GM12878 (cell line): ENCODE measurements around the gene DLEC1. TPM values are rescaled to one million over a fixed set of nuclear protein-coding genes. Genes with fewer than 3 reads are reported as not detected.

Source experiments
- ATAC-seq: fragments of 200-7000 bp; cut with Tn5 transposase; 3 replicates; pipeline ENCODE4 v1.9.1; 2020; ENCODE audit warnings: mild to moderate bottlenecking, moderate library complexity
- BruUV-seq: library from RNA; stranded (reverse); fragments of 400-500 nt; replicated peaks from 2 replicates; lab custom pipeline; 2021; lab: Mats Ljungman, UMichigan
- CTCF ChIA-PET: fragments of 300-600 bp; sonication (Branson Sonifier 250); formaldehyde crosslinking; extraction: SDS; loops from one replicate; lab custom pipeline; 2021; ENCODE audit warnings: inconsistent platforms; lab: Yijun Ruan, JAX
- POLR2A ChIA-PET: fragments of 350-600 bp; formaldehyde crosslinking; extraction: SDS; loops from one replicate; lab custom pipeline; 2021; ENCODE audit warnings: inconsistent platforms; lab: Charles Lee
- RAD21 ChIA-PET: fragments of 300-600 bp; sonication (Branson Sonifier 250); formaldehyde crosslinking; loops from one replicate; lab custom pipeline; 2023; ENCODE audit warnings: antibody characterized with exemption; ENCODE audit not compliant: unreplicated experiment; lab: Charles Lee
- SMC1A ChIA-PET: fragments of 300-600 bp; sonication (Branson Sonifier 250); formaldehyde crosslinking; loops from one replicate; lab custom pipeline; 2023; ENCODE audit not compliant: unreplicated experiment, uncharacterized antibody; lab: Charles Lee
- DNase-seq: peaks from one replicate; pipeline ENCODE4 v3.0.0-alpha.2; 2011; ENCODE audit warnings: low read depth, low spot score
- FAIRE-seq: peaks from 3 replicates; lab custom pipeline; 2011; peaks lifted over from hg19 to GRCh38; lab: Jason Lieb, UNC
- H2AFZ ChIP-seq: 2 replicates; pipeline ENCODE4 v1.6.0; 2011; ENCODE audit warnings: low read depth, low read length, control low read depth; ENCODE audit not compliant: control insufficient read depth
- H3K27ac ChIP-seq: 2 replicates; pipeline ENCODE4 v1.5.1; 2011; ENCODE audit warnings: control low read depth; ENCODE audit not compliant: control insufficient read depth, insufficient read depth
- H3K27me3 ChIP-seq, 2 experiments: replicated peaks in 1 of 2; 2 replicates each; pipeline versions ENCODE4 v1.6.0 to v1.6.1; 2011; ENCODE audit warnings: low read length in 1 of 2; ENCODE audit not compliant: control insufficient read depth in 2 of 2, insufficient read depth in 2 of 2
- H3K36me3 ChIP-seq, 2 experiments: 2 replicates each; pipeline ENCODE4 v1.5.1; 2011; ENCODE audit warnings: low read length in 1 of 2; ENCODE audit not compliant: control insufficient read depth in 2 of 2, insufficient read depth in 2 of 2
- H3K4me1 ChIP-seq: 2 replicates; pipeline ENCODE4 v1.6.1; 2011; ENCODE audit warnings: mild to moderate bottlenecking, low read length, moderate library complexity, mixed read lengths; ENCODE audit not compliant: control insufficient read depth, insufficient read depth
- H3K4me2 ChIP-seq: 2 replicates; pipeline ENCODE4 v1.6.0; 2011; ENCODE audit warnings: control low read depth; ENCODE audit not compliant: control insufficient read depth, insufficient read depth
- H3K4me3 ChIP-seq: fragments of 200-600 bp; sonication (generic); 2 replicates; pipeline ENCODE4 v1.5.1; 2016
- H3K79me2 ChIP-seq: 2 replicates; pipeline ENCODE4 v1.6.0; 2011; ENCODE audit warnings: low read length; ENCODE audit not compliant: control insufficient read depth, insufficient read depth
- H3K9ac ChIP-seq: 2 replicates; pipeline ENCODE4 v1.8.0; 2011; ENCODE audit warnings: low read length, control low read depth, mixed read lengths; ENCODE audit not compliant: control insufficient read depth, insufficient read depth
- H3K9me3 ChIP-seq: replicated peaks from 3 replicates; pipeline ENCODE4 v1.5.1; 2011; ENCODE audit warnings: mild to moderate bottlenecking, low read length; ENCODE audit not compliant: control insufficient read depth, insufficient read depth
- H4K20me1 ChIP-seq: 2 replicates; pipeline ENCODE4 v1.6.0; 2011; ENCODE audit not compliant: control insufficient read depth, insufficient read depth
- BACH1 ChIP-seq: fragments of 450-650 bp; IDR thresholded peaks from 2 replicates; pipeline ENCODE4 v1.6.1; 2017; ENCODE audit warnings: mild to moderate bottlenecking, borderline replicate concordance
- EZH2 ChIP-seq: IDR thresholded peaks from 2 replicates; pipeline ENCODE4 v1.6.1; 2012; ENCODE audit warnings: low read depth, mild to moderate bottlenecking, control low read depth, inconsistent platforms, low read length, borderline replicate concordance; ENCODE audit not compliant: control insufficient read depth
- HDAC6 ChIP-seq: fragments of 200-600 bp; sonication (generic); IDR thresholded peaks from one replicate; pipeline ENCODE4 v1.8.0; 2017; ENCODE audit warnings: antibody characterized with exemption; ENCODE audit not compliant: unreplicated experiment
- PAX5 ChIP-seq: IDR thresholded peaks from 2 replicates; pipeline ENCODE4 v1.6.1; 2011; ENCODE audit warnings: low read depth, low read length, borderline replicate concordance
- TARDBP ChIP-seq: IDR thresholded peaks from 2 replicates; pipeline ENCODE4 v1.6.1; 2016; ENCODE audit warnings: borderline replicate concordance
- ZNF24 ChIP-seq: fragments of 450-650 bp; IDR thresholded peaks from 2 replicates; pipeline ENCODE4 v1.6.1; 2017; ENCODE audit warnings: antibody characterized with exemption, mild to moderate bottlenecking
- WGBS: methylation state at CpG from one replicate; pipeline ENCODE4 v1.1.6; 2016; ENCODE audit warnings: low lambda C conversion rate; ENCODE audit not compliant: insufficient replicate concordance, insufficient coverage; ENCODE audit errors: missing lambda C conversion rate; 5-methylcytosine and 5-hydroxymethylcytosine counted together
- in situ Hi-C: fragments of 300-500 bp; cut with MboI; formaldehyde crosslinking; loops from 9 replicates; pipeline ENCODE4 v1.14.3; 2018; ENCODE audit warnings: mixed read lengths
- intact Hi-C: fragments of 100-400 bp; cut with micrococcal nuclease; formaldehyde crosslinking; loops from one replicate; pipeline ENCODE4 v1.14.2; 2022; ENCODE audit not compliant: unreplicated experiment
- polyA plus RNA-seq, 11 experiments: library from polyadenylated mRNA; depleted of rRNA in 4 of 11; unstranded in 6 of 11; stranded (reverse) in 5 of 11; fragments of >200 nt; fragmentation: Nextera tagmentation in 4 of 11; fragmentation: Illumina TruSeq in 1 of 11; extraction: Ambion mirVana in 4 of 11; extraction: Trizol in 1 of 11; gene quantifications; 1 replicate in 1 of 11; 2 replicates in 10 of 11; pipeline versions ENCODE4 v1.2.1 to v1.2.3, GENCODE V29; 2011 to 2016; ENCODE audit warnings: inconsistent platforms in 2 of 11, missing spikeins in 2 of 11, low read depth in 1 of 11
- total RNA-seq, 4 experiments: library from RNA; depleted of rRNA in 3 of 4; stranded (reverse); fragments of >200 nt in 3 of 4; fragmentation: Illumina TruSeq in 1 of 4; extraction: Trizol in 1 of 4; gene quantifications; 2 replicates each; pipeline versions ENCODE4 v1.2.1 to v1.2.3, GENCODE V29; 2013 to 2021
- TF ChIP-seq, protein P1 (sequence below): IDR thresholded peaks from 2 replicates; pipeline ENCODE4 v1.6.1; 2012; ENCODE audit warnings: mild to moderate bottlenecking, low read depth, low read length

The DLEC1 gene
- total and polyA plus RNA-seq, 10 of the 15 experiments (the other 5 are each of a cell fraction or from before 2014, with no cell fraction given) = 0.03 to 0.29 (median 0.07) TPM; not detected in 3

DNA sequence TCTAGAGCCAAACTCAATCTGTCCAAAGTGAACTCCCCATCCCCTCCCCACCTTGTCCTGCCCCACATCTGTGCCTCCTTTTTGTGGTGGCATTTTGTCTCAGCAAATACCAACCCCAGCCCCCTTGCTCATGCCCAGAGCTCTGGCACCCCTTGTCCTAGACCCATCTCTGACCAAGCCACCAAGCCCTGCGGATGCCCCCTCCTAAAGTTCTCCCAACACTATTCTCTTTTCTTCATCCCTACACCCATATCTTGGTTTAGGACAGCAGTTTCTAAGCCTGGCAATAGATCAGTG, 80.2 kb downstream of the DLEC1 start:
- Histone ChIP-seq H3K4me1 (peaks cover 6% of the 10 kb centered on the region; the same call in 1 of the 2 replicates), H3K27ac (no peak overlapping the region), H3K27me3 (no peaks in the 10 kb centered on the region; a peak in 1 of 4 replicates), H2AFZ (no peak overlapping the region), H4K20me1 (no peaks in the 10 kb centered on the region), H3K36me3 (peaks cover 3 to 14% of the 10 kb centered on the region in 2 experiments; a peak in 3 of 4 replicates), H3K4me2 (no peak overlapping the region), H3K4me3 (no peak overlapping the region)
- intact Hi-C loops = loop anchor here (5.0 kb wide), 4 partner anchors 118 to 228 kb away; partner anchors contain the start of genes SLC22A14 and XYLB
- in situ Hi-C loops = loop anchor here (5.0 kb wide), 1 partner anchor 363 kb away; no protein-coding TSS in a partner anchor
- RAD21 ChIA-PET = interaction anchor here (1.0 to 1.2 kb wide), 2 partner anchors 179 to 225 kb away, joined by 3 read pairs; no protein-coding TSS in a partner anchor
- CTCF ChIA-PET = interaction anchor here (0.7 to 5.7 kb wide), 10 partner anchors 9 to 866 kb away, joined by 3 to 42 read pairs (median 6); partner anchors contain the start of gene DLEC1
- SMC1A ChIA-PET = interaction anchor here (0.9 to 4.0 kb wide), 4 partner anchors 9 to 179 kb away, joined by 3 to 20 read pairs (median 4); partner anchors contain the start of gene SLC22A14
- no TSS peak for BruUV-seq
- WGBS = 100% methylated on average over 1 of the region's 1 CpG
- POLR2A ChIA-PET = no interaction called here
- DNase-seq = no peak
- TF ChIP-seq, protein P1, sequence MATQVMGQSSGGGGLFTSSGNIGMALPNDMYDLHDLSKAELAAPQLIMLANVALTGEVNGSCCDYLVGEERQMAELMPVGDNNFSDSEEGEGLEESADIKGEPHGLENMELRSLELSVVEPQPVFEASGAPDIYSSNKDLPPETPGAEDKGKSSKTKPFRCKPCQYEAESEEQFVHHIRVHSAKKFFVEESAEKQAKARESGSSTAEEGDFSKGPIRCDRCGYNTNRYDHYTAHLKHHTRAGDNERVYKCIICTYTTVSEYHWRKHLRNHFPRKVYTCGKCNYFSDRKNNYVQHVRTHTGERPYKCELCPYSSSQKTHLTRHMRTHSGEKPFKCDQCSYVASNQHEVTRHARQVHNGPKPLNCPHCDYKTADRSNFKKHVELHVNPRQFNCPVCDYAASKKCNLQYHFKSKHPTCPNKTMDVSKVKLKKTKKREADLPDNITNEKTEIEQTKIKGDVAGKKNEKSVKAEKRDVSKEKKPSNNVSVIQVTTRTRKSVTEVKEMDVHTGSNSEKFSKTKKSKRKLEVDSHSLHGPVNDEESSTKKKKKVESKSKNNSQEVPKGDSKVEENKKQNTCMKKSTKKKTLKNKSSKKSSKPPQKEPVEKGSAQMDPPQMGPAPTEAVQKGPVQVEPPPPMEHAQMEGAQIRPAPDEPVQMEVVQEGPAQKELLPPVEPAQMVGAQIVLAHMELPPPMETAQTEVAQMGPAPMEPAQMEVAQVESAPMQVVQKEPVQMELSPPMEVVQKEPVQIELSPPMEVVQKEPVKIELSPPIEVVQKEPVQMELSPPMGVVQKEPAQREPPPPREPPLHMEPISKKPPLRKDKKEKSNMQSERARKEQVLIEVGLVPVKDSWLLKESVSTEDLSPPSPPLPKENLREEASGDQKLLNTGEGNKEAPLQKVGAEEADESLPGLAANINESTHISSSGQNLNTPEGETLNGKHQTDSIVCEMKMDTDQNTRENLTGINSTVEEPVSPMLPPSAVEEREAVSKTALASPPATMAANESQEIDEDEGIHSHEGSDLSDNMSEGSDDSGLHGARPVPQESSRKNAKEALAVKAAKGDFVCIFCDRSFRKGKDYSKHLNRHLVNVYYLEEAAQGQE = no peak
- TF ChIP-seq ZNF24 (no peak), EZH2 (no peak), BACH1 (no peak), PAX5 (no peak), TARDBP (no peak), HDAC6 (no peak)
- TF ChIP-seq, all 136 proteins: peak for 0
- Histone ChIP-seq H3K79me2 (no peaks in the 10 kb centered on the region), H3K9ac (no peak overlapping the region), H3K9me3 (no peaks in the 10 kb centered on the region)
- ATAC-seq = no peak
- no peak for FAIRE-seq
